GM23248 (cell line): ENCODE data around the gene IL17RE.
"Not testable (repeated sequence)": the region's sequence is repeated elsewhere in the genome, so short reads cannot be mapped to it uniquely, and the experiment has no call there.

Source experiments
- EZH2 ChIP-seq: fragments of 200-600 bp; sonication (generic); IDR thresholded peaks from 2 replicates; pipeline ENCODE4 v1.6.1; 2018; ENCODE audit warnings: antibody characterized with exemption, mild to moderate bottlenecking; ENCODE audit not compliant: insufficient read depth, poor library complexity, severe bottlenecking
- EZH2phosphoT487 ChIP-seq: fragments of 200-600 bp; sonication (generic); IDR thresholded peaks from 2 replicates; pipeline ENCODE4 v1.6.1; 2018; ENCODE audit warnings: antibody characterized with exemption, moderate library complexity, mild to moderate bottlenecking, low read depth; ENCODE audit not compliant: insufficient read depth

DNA sequence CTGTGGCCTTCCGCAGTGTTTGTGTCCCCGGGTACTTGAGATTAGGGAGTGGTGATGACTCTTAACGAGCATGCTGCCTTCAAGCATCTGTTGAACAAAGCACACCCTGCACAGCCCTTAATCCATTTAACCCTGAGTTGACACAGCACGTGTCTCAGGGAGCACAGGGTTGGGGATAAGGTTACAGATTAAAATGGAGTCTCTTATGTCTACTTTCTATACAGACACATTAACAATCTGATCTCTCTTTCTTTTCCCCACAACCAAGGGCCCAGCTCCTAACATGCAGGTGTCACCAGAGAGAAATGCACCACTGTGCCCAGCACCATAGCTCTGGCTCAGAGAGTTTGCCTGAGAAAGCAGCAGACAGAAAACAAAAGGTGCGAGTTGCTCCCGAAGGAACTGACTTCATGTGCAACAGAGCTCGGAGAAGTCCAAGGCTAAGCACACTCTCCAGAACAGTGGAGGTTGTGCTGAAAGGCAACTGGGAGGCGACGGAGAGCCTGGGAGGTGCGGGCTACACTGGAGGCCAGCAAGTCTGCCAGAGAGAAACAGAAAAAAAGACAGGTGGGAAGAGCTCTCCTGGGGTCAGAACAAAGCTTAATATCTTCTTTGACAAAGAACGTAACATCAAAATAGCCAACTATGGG, 48.2 kb upstream of the IL17RE start:
- TF ChIP-seq EZH2phosphoT487, EZH2: not testable (repeated sequence)
